Amniotic stem cell (primary cell): ENCODE data around the gene INO80.
"Not testable (repeated sequence)": the region's sequence is repeated elsewhere in the genome, so short reads cannot be mapped to it uniquely, and the experiment has no call there.

Source experiments
- DNase-seq: peaks from one replicate; lab custom pipeline; 2025; lab: John Stamatoyannopoulos, UW

The INO80 gene

GRCh38 chr15:40962317-40962716, 153.8 kb downstream of the INO80 start:
- DNase-seq, result not testable (repeated sequence)

- DNase-seq, result not testable (repeated sequence)
These were observed 154.3 kb downstream of the INO80 start for GRCh38 chr15:40961740-40962139.

GRCh38 chr15:40960925-40961324, 155.2 kb downstream of the INO80 start:
- DNase-seq, result no peak

- DNase-seq, result no peak
These were observed 155.8 kb downstream of the INO80 start for GRCh38 chr15:40960151-40960885.

GRCh38 chr15:40959331-40960141, 156.5 kb downstream of the INO80 start:
- no peak for DNase-seq

- no peak for DNase-seq
These were observed 157.4 kb downstream of the INO80 start for GRCh38 chr15:40958723-40959122.

GRCh38 chr15:40958146-40958545, 157.9 kb downstream of the INO80 start:
- no peak for DNase-seq

GRCh38 chr15:40957581-40958051, 158.5 kb downstream of the INO80 start:
- DNase-seq, result no peak

GRCh38 chr15:40957041-40957555, 159.0 kb downstream of the INO80 start:
- no peak for DNase-seq

- no peak for DNase-seq
These were observed 159.5 kb downstream of the INO80 start for GRCh38 chr15:40956541-40956982.

- DNase-seq, result no peak
These were observed 160.0 kb downstream of the INO80 start for GRCh38 chr15:40955930-40956540.

- no peak for DNase-seq
These were observed 160.8 kb downstream of the INO80 start for GRCh38 chr15:40955141-40955903.

GRCh38 chr15:40954158-40954848, 161.8 kb downstream of the INO80 start:
- DNase-seq, result not testable (repeated sequence)

GRCh38 chr15:40953713-40954074, 162.4 kb downstream of the INO80 start:
- no peak for DNase-seq

- DNase-seq, result peak; percentile 90
These were observed 163.0 kb downstream of the INO80 start, which contains the start of gene CHAC1 for GRCh38 chr15:40952901-40953712. TSS of gene CHAC1 (plus strand) at chr15:40953471. CDS start at chr15:40953584, 113 bp downstream.

GRCh38 chr15:40952301-40952900, 163.7 kb downstream of the INO80 start:
- DNase-seq, result no peak

GRCh38 chr15:40951764-40952163, 164.3 kb downstream of the INO80 start:
- no peak for DNase-seq

- no peak for DNase-seq
These were observed 166.3 kb downstream of the INO80 start for GRCh38 chr15:40949756-40950207.

GRCh38 chr15:40948706-40949473, 167.2 kb downstream of the INO80 start:
- DNase-seq, result no peak
